AG04449 (cell line): ENCODE measurements around the gene CRK.
"Not testable (repeated sequence)": the region's sequence is repeated elsewhere in the genome, so short reads cannot be mapped to it uniquely, and the experiment has no call there.

ENCODE experiments used
- CTCF ChIA-PET: fragments of 350-600 bp; formaldehyde crosslinking; extraction: SDS; loops from one replicate; lab custom pipeline; 2021; ENCODE audit warnings: antibody characterized with exemption; lab: Yijun Ruan, JAX
- POLR2A ChIA-PET: fragments of 400-600, 350-600 bp; formaldehyde crosslinking; extraction: SDS; loops from one replicate; lab custom pipeline; 2020; ENCODE audit warnings: antibody characterized with exemption, inconsistent platforms; lab: Yijun Ruan, JAX
- DNase-seq: peaks from one replicate; pipeline ENCODE4 v3.0.0-alpha.2; 2010; ENCODE audit warnings: low read depth, low spot score
- H3K4me3 ChIP-seq: 2 replicates; pipeline ENCODE4 v1.5.1; 2011; ENCODE audit warnings: low read depth, mild to moderate bottlenecking, control low read depth, low read length
- CTCF ChIP-seq: IDR thresholded peaks from one replicate; pipeline ENCODE4 v1.5.1; 2011; ENCODE audit warnings: mild to moderate bottlenecking, moderate library complexity, low read length, control low read depth, inconsistent platforms; ENCODE audit not compliant: insufficient read depth; ENCODE audit errors: missing control alignments

The CRK gene

GRCh38 chr17:1379930-1380313 is 76.1 kb downstream of the CRK start:
- ChIA-PET POLR2A (interaction anchor here (0.8 kb wide), 1 partner anchor 8 kb away, joined by 3 read pairs; no protein-coding TSS in a partner anchor), CTCF (interaction anchor here (1.2 to 8.0 kb wide), 3 partner anchors 11 to 17 kb away, joined by 3 to 133 read pairs (median 26); no protein-coding TSS in a partner anchor)
- H3K4me3 ChIP-seq: no peak overlapping the region
- TF ChIP-seq CTCF: no peak
- no peak for DNase-seq

- ChIA-PET POLR2A (interaction anchor here (1.0 kb wide), 1 partner anchor 8 kb away, joined by 3 read pairs; no protein-coding TSS in a partner anchor), CTCF (interaction anchor here (0.5 to 8.0 kb wide), 3 partner anchors 11 to 121 kb away, joined by 3 to 133 read pairs (median 26); no protein-coding TSS in a partner anchor)
- no peak for DNase-seq
- no peak overlapping the region for H3K4me3 ChIP-seq
- no peak for TF ChIP-seq CTCF
Observed at GRCh38 chr17:1379208-1379929, 76.7 kb downstream of the CRK start.

- POLR2A ChIA-PET, H3K4me3 ChIP-seq, DNase-seq: not testable (repeated sequence)
- CTCF ChIA-PET: interaction anchor here (5.7 to 8.0 kb wide), 2 partner anchors 12 kb away, joined by 26 to 133 read pairs; no protein-coding TSS in a partner anchor
Observed at GRCh38 chr17:1378476-1378860, 77.6 kb downstream of the CRK start.

DNA sequence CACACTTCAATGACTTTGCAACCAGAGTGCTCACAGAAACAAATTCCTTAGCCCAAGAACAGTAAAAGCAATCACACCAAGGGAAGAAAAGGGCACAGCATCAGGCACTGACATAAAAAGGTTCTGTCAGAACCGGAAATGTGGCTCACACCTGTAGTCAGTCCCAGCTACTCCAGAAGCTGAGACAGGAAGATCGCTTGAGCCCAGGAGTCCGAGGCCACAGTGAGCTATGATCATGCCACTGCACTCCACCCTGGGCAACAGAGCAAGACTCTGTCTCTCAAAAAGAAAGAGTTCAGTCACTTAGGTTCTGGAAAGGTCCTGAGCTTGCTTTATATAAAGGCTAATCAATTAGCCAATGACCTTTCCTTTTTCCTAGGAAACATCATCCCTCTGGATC is 78.7 kb downstream of the CRK start:
- no peak for DNase-seq
- TF ChIP-seq CTCF: no peak
- POLR2A ChIA-PET: no interaction called here
- no peak overlapping the region for H3K4me3 ChIP-seq
- CTCF ChIA-PET: interaction anchor here (1.2 to 8.0 kb wide), 4 partner anchors 9 to 16 kb away, joined by 5 to 133 read pairs (median 18); no protein-coding TSS in a partner anchor

DNA sequence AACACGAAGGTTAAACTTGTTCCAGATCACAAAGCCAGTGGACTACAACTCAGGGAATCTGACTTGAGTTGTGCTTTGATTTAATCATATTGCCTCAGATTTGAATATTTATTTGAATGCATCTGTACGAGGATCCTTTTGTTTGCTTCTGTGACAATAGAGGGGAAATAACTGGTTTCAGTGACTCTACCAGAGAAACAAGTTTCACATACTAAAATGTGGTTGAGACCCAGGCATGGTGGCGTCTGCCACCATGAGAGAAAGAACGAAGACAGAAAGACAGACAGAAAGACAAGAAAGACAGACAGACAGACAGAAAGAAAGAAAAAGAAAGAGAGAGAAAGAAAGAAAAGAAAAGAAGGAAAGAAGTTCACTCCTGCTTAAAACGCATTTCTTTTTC is 80.0 kb downstream of the CRK start:
- ChIA-PET CTCF (interaction anchor here (1.3 to 8.0 kb wide), 4 partner anchors 10 to 43 kb away, joined by 3 to 133 read pairs (median 18); no protein-coding TSS in a partner anchor), POLR2A (interaction anchor here (0.6 kb wide), 1 partner anchor 108 kb away, joined by 6 read pairs; no protein-coding TSS in a partner anchor)
- TF ChIP-seq CTCF: no peak
- DNase-seq: no peak
- H3K4me3 ChIP-seq: no peak overlapping the region

- ChIA-PET POLR2A (no interaction called here), CTCF (interaction anchor here (1.3 to 8.0 kb wide), 3 partner anchors 10 to 43 kb away, joined by 3 to 133 read pairs (median 11); no protein-coding TSS in a partner anchor)
- H3K4me3 ChIP-seq: no peak overlapping the region
- TF ChIP-seq CTCF: no peak
- no peak for DNase-seq
Observed at GRCh38 chr17:1375615-1376014, 80.4 kb downstream of the CRK start.
